ENCODE results near the gene MORN5. TPM values are rescaled to one million over a fixed set of nuclear protein-coding genes. Genes with fewer than 3 reads are reported as not detected.

Gene MORN5
- total and polyA plus RNA-seq, 2 experiments from 2014 or later, result not detected

- Histone ChIP-seq H3F3A (ENCODE audit: insufficient read depth) (peaks cover 5% of the 10 kb centered on the region; the same call in 1 of the 2 replicates), H3K79me2 (ENCODE audit: insufficient read depth) (no peaks in the 10 kb centered on the region), H3K9me2 (ENCODE audit: insufficient read depth) (no peaks in the 10 kb centered on the region), H3K4me1 (ENCODE audit: insufficient read depth) (peaks cover 15% of the 10 kb centered on the region), H3K4me2 (ENCODE audit: unreplicated experiment) (no peak overlapping the region), H3K27ac (no peak overlapping the region), H3K9ac (no peak overlapping the region), H2AFZ (no peak overlapping the region), H3K4me3 (no peak overlapping the region), H3K9me3 (ENCODE audit: low read depth) (no peaks in the 10 kb centered on the region), H4K20me1 (ENCODE audit: insufficient read depth) (no peaks in the 10 kb centered on the region), H3K27me3 (replicated peaks; ENCODE audit: insufficient read depth) (peaks cover 20% of the 10 kb centered on the region), H3K36me3 (ENCODE audit: low read depth) (no peaks in the 10 kb centered on the region)
- DNase-seq, result no peak
- 100% methylated on average over 1 of the region's 1 CpG for WGBS, 2 experiments (ENCODE audit: low coverage in 1 of 2, low lambda C conversion rate in 2 of 2, missing lambda C conversion rate in 2 of 2)
- in situ Hi-C loops (cut with MboI), result no loop called here
- TF ChIP-seq EZH2 (IDR thresholded peaks at IDR 0.05; ENCODE audit: insufficient read depth, poor library complexity, severe bottlenecking) (no peak), EZH2phosphoT487 (IDR thresholded peaks at IDR 0.05; ENCODE audit: insufficient read depth, low read depth) (no peak)
These were observed 24.8 kb downstream of the MORN5 start for GRCh38 chr9:122184551-122184950.

- no peaks in the 10 kb centered on the region for H4K20me1 ChIP-seq (ENCODE audit: insufficient read depth)
- H3K9me2 ChIP-seq (ENCODE audit: insufficient read depth), result no peaks in the 10 kb centered on the region
- no peaks in the 10 kb centered on the region for H3K9me3 ChIP-seq (ENCODE audit: low read depth)
- peaks cover 20% of the 10 kb centered on the region for H3K27me3 ChIP-seq (replicated peaks; ENCODE audit: insufficient read depth)
- H2AFZ ChIP-seq, result no peak overlapping the region
- no peak overlapping the region for H3K4me2 ChIP-seq (ENCODE audit: unreplicated experiment)
- no peaks in the 10 kb centered on the region for H3K36me3 ChIP-seq (ENCODE audit: low read depth)
- WGBS, 2 experiments (ENCODE audit: low coverage in 1 of 2, low lambda C conversion rate in 2 of 2, missing lambda C conversion rate in 2 of 2), result 88 to 89% methylated on average over 5 of the region's 5 CpGs
- no peaks in the 10 kb centered on the region for H3F3A ChIP-seq (ENCODE audit: insufficient read depth)
- no peak for DNase-seq
- TF ChIP-seq EZH2 (IDR thresholded peaks at IDR 0.05; ENCODE audit: insufficient read depth, poor library complexity, severe bottlenecking) (no peak), EZH2phosphoT487 (IDR thresholded peaks at IDR 0.05; ENCODE audit: insufficient read depth, low read depth) (no peak)
- H3K4me1 ChIP-seq (ENCODE audit: insufficient read depth), result peaks cover 8% of the 10 kb centered on the region
- no peak overlapping the region for H3K9ac ChIP-seq
- no peaks in the 10 kb centered on the region for H3K79me2 ChIP-seq (ENCODE audit: insufficient read depth)
- no peak overlapping the region for H3K4me3 ChIP-seq
- in situ Hi-C loops (cut with MboI), result no loop called here
- no peak overlapping the region for H3K27ac ChIP-seq
These were observed 26.6 kb downstream of the MORN5 start for GRCh38 chr9:122186301-122186700.

- Histone ChIP-seq H3K4me3 (no peak overlapping the region), H3K4me1 (ENCODE audit: insufficient read depth) (peaks cover 8% of the 10 kb centered on the region), H3K9me3 (ENCODE audit: low read depth) (no peaks in the 10 kb centered on the region), H4K20me1 (ENCODE audit: insufficient read depth) (no peaks in the 10 kb centered on the region), H3K4me2 (ENCODE audit: unreplicated experiment) (no peak overlapping the region), H3K9me2 (ENCODE audit: insufficient read depth) (no peaks in the 10 kb centered on the region), H3F3A (ENCODE audit: insufficient read depth) (no peaks in the 10 kb centered on the region), H3K27ac (no peak overlapping the region), H3K27me3 (replicated peaks; ENCODE audit: insufficient read depth) (peaks cover 20% of the 10 kb centered on the region), H2AFZ (no peak overlapping the region), H3K79me2 (ENCODE audit: insufficient read depth) (no peaks in the 10 kb centered on the region), H3K9ac (no peak overlapping the region), H3K36me3 (ENCODE audit: low read depth) (no peaks in the 10 kb centered on the region)
- 81% methylated on average over 8 of the region's 8 CpGs for WGBS, 2 experiments (ENCODE audit: low coverage in 1 of 2, low lambda C conversion rate in 2 of 2, missing lambda C conversion rate in 2 of 2)
- in situ Hi-C loops (cut with MboI), result no loop called here
- TF ChIP-seq EZH2phosphoT487 (IDR thresholded peaks at IDR 0.05; ENCODE audit: insufficient read depth, low read depth), result no peak
- TF ChIP-seq EZH2 (IDR thresholded peaks at IDR 0.05; ENCODE audit: insufficient read depth, poor library complexity, severe bottlenecking), result no peak
- DNase-seq, result no peak
These were observed 27.2 kb downstream of the MORN5 start for GRCh38 chr9:122186777-122187470.

GRCh38 chr9:122188369-122188768, 28.7 kb downstream of the MORN5 start:
- Histone ChIP-seq H2AFZ (no peak overlapping the region), H3K36me3 (ENCODE audit: low read depth) (no peaks in the 10 kb centered on the region), H4K20me1 (ENCODE audit: insufficient read depth) (no peaks in the 10 kb centered on the region), H3F3A (ENCODE audit: insufficient read depth) (no peaks in the 10 kb centered on the region), H3K27me3 (replicated peaks; ENCODE audit: insufficient read depth) (peaks cover 11% of the 10 kb centered on the region), H3K9ac (no peak overlapping the region), H3K9me2 (ENCODE audit: insufficient read depth) (no peaks in the 10 kb centered on the region), H3K4me3 (no peak overlapping the region), H3K4me2 (ENCODE audit: unreplicated experiment) (no peak overlapping the region), H3K4me1 (ENCODE audit: insufficient read depth) (peaks cover 8% of the 10 kb centered on the region), H3K27ac (no peak overlapping the region), H3K79me2 (ENCODE audit: insufficient read depth) (no peaks in the 10 kb centered on the region), H3K9me3 (ENCODE audit: low read depth) (no peaks in the 10 kb centered on the region)
- DNase-seq, result no peak
- WGBS, 2 experiments (ENCODE audit: low coverage in 1 of 2, low lambda C conversion rate in 2 of 2, missing lambda C conversion rate in 2 of 2), result 78% methylated on average over 6 of the region's 6 CpGs
- TF ChIP-seq EZH2 (IDR thresholded peaks at IDR 0.05; ENCODE audit: insufficient read depth, poor library complexity, severe bottlenecking) (no peak), EZH2phosphoT487 (IDR thresholded peaks at IDR 0.05; ENCODE audit: insufficient read depth, low read depth) (no peak)
- in situ Hi-C loops (cut with MboI), result no loop called here

All from GM23248 (cell line).